Ovary (tissue), 9 donors: ENCODE data around the gene KRT35. TPM values are rescaled to one million over a fixed set of nuclear protein-coding genes. Genes with fewer than 3 reads are reported as not detected.

ENCODE experiments used
- DNase-seq, 5 donors: peaks; one replicate each; pipeline ENCODE4 v3.0.0-alpha.2; 2019 to 2020
- H3K27ac ChIP-seq, 2 donors: fragments of 200-600 bp; one replicate each; pipeline versions ENCODE4 v1.5.1 to v1.8.0; 2019 to 2022
- H3K27me3 ChIP-seq: fragments of 200-600 bp; one replicate; pipeline ENCODE4 v1.8.0; 2022
- H3K36me3 ChIP-seq: fragments of 200-600 bp; sonication (generic); one replicate; pipeline ENCODE4 v1.5.1; 2019
- H3K4me1 ChIP-seq: one replicate; pipeline ENCODE4 v1.8.1; 2013; ENCODE audit warnings: mild to moderate bottlenecking, moderate library complexity; ENCODE audit not compliant: insufficient read depth
- H3K4me3 ChIP-seq: fragments of 200-600 bp; sonication (generic); one replicate; pipeline ENCODE4 v1.5.1; 2017
- H3K9me3 ChIP-seq, 2 donors: fragments of 200-600 bp in 1 of 2; sonication (generic) in 1 of 2; one replicate each; pipeline versions ENCODE4 v1.5.1 to v1.8.1; 2013 to 2019; ENCODE audit warnings: mild to moderate bottlenecking in 1 of 2, moderate library complexity in 1 of 2
- CTCF ChIP-seq, 3 donors: fragments of 450-650 bp in 2 of 3; fragments of 200-600 bp in 1 of 3; IDR thresholded peaks; one replicate each; pipeline versions ENCODE4 v1.5.1 to v1.8.0; 2016 to 2022; ENCODE audit warnings: antibody characterized with exemption in 3 of 3, mild to moderate bottlenecking in 1 of 3
- EP300 ChIP-seq: sonication (generic); formaldehyde crosslinking; IDR thresholded peaks from one replicate; pipeline ENCODE4 v1.6.1; 2017; ENCODE audit warnings: antibody characterized with exemption
- POLR2A ChIP-seq: fragments of 450-650 bp; IDR thresholded peaks from one replicate; pipeline ENCODE4 v1.6.1; 2017; ENCODE audit warnings: antibody characterized with exemption, mild to moderate bottlenecking, moderate library complexity
- WGBS, 3 donors: extraction: QIAGEN DNeasy Blood & Tissue Kit in 1 of 3; methylation state at CpG; one replicate each; pipeline versions ENCODE4 v1.1.5 to v1.1.7; 2013 to 2017; 5-methylcytosine and 5-hydroxymethylcytosine counted together
- intact Hi-C, 4 donors: fragments of 100-400 bp; cut with DNase I; formaldehyde crosslinking; loops; one replicate each; pipeline versions ENCODE4 v1.11.0 to v1.15.1; 2022 to 2023
- polyA plus RNA-seq, 2 donors: library from polyadenylated mRNA; stranded (reverse); fragments of 200-250 nt in 1 of 2; fragments of 350-450 nt in 1 of 2; fragmentation: Illumina TruSeq in 1 of 2; extraction: RNeasy Lipid Tissue Mini Kit (QIAGEN cat#74804) in 1 of 2; gene quantifications; one replicate each; pipeline ENCODE4 v1.2.3, GENCODE V29; 2013 to 2014
- total RNA-seq, 7 donors: library from RNA; depleted of rRNA in 2 of 7; stranded (reverse); fragments of >200 nt in 2 of 7; fragmentation: NEBNext Ultra II Directional in 3 of 7; extraction: Animal tissue kit (Norgen Biotek cat#: 25700) in 3 of 7; gene quantifications; one replicate each; pipeline versions ENCODE4 v1.1.0 to v1.2.4, GENCODE V29; 2016 to 2023
- donor health status: DM: no; HTN: no; CAD: no; lungs with moderate emphysema.
- donor health status: DM: no; HTN: no; CAD: no.
- donor health status: Bipolar disorder and iron deficiency.
- donor health status: DM: yes; HTN: yes; CAD: no.
- donor health status: DM: no; HTN: no; CAD: no.
- donor health status: DM: yes; HTN: yes; CAD: no.

Gene KRT35
- total and polyA plus RNA-seq, 9 donors, result not detected

- intact Hi-C loops, result no loop called here
- TF ChIP-seq POLR2A (no peak), EP300 (no peak), CTCF (IDR thresholded peaks at IDR 0.05) (no peak)
- no peak for DNase-seq
- no peaks in the 10 kb centered on the region for H3K27me3 ChIP-seq
- 71 to 77% (median 71%) methylated on average over 7 of the region's 7 CpGs for WGBS, 3 donors
- no peak overlapping the region for H3K4me3 ChIP-seq
- no peak overlapping the region for H3K27ac ChIP-seq
- H3K9me3 ChIP-seq, result no peaks in the 10 kb centered on the region
- H3K4me1 ChIP-seq, result peaks cover 3% of the 10 kb centered on the region
- no peaks in the 10 kb centered on the region for H3K36me3 ChIP-seq
These were observed 3.3 kb upstream of the KRT35 start for GRCh38 chr17:41483991-41484826.

GRCh38 chr17:41483531-41483930 lies 2.6 kb upstream of the KRT35 start:
- peaks cover 3% of the 10 kb centered on the region for H3K4me1 ChIP-seq
- intact Hi-C loops, result no loop called here

GRCh38 chr17:41480581-41480980 lies 370 bp downstream of the KRT35 start:
- intact Hi-C loops, result no loop called here
- peaks cover 7% of the 10 kb centered on the region for H3K4me1 ChIP-seq
- H3K36me3 ChIP-seq, result no peaks in the 10 kb centered on the region
- no peak overlapping the region for H3K4me3 ChIP-seq
- H3K9me3 ChIP-seq, result no peaks in the 10 kb centered on the region
- DNase-seq, result no peak
- WGBS, 3 donors, result 96 to 98% (median 97%) methylated on average over 10 of the region's 10 CpGs
- no peak for TF ChIP-seq CTCF (IDR thresholded peaks at IDR 0.05)
- TF ChIP-seq EP300, result no peak
- no peak for TF ChIP-seq POLR2A
- H3K27ac ChIP-seq, result no peak overlapping the region
- H3K27me3 ChIP-seq, result no peaks in the 10 kb centered on the region

More at GRCh38 chr17:41483531-41483930, 2.6 kb upstream of the KRT35 start:
- TF ChIP-seq POLR2A (no peak), EP300 (no peak), CTCF (IDR thresholded peaks at IDR 0.05) (no peak)
- H3K36me3 ChIP-seq, result no peaks in the 10 kb centered on the region
- no peak for DNase-seq
- no peak overlapping the region for H3K27ac ChIP-seq
- H3K27me3 ChIP-seq, result no peaks in the 10 kb centered on the region
- H3K9me3 ChIP-seq, result no peaks in the 10 kb centered on the region
- H3K4me3 ChIP-seq, result no peak overlapping the region
- WGBS, 3 donors, result 29 to 54% (median 51%) methylated on average over 9 of the region's 9 CpGs

- H3K4me3 ChIP-seq, result no peak overlapping the region
- WGBS, 3 donors, result 65 to 81% (median 73%) methylated on average over 2 of the region's 2 CpGs
- H3K4me1 ChIP-seq, result peaks cover 7% of the 10 kb centered on the region
- TF ChIP-seq POLR2A (no peak), EP300 (no peak), CTCF (IDR thresholded peaks at IDR 0.05) (no peak)
- no peak for DNase-seq
- no peaks in the 10 kb centered on the region for H3K36me3 ChIP-seq
- no peaks in the 10 kb centered on the region for H3K9me3 ChIP-seq
- intact Hi-C loops, result no loop called here
- H3K27me3 ChIP-seq, result no peaks in the 10 kb centered on the region
- no peak overlapping the region for H3K27ac ChIP-seq
These were observed 815 bp downstream of the KRT35 start for GRCh38 chr17:41480136-41480535.
